Small intestine (tissue), 7 donors: Measurements from ENCODE around the gene GNAT1. TPM values are rescaled to one million over a fixed set of nuclear protein-coding genes. Genes with fewer than 3 reads are reported as not detected.

Source experiments
- DNase-seq, 2 donors: peaks; one replicate each; pipeline versions ENCODE4 v3.0.0 to v3.0.0-alpha.2; 2013
- FAIRE-seq: peaks from 2 replicates; lab custom pipeline; 2012; peaks lifted over from hg19 to GRCh38; lab: Jason Lieb, UNC
- H3K27ac ChIP-seq, 3 donors: one replicate each; pipeline ENCODE4 v1.5.1; 2013; ENCODE audit warnings: low read length in 2 of 3, mild to moderate bottlenecking in 2 of 3, control low read depth in 1 of 3, inconsistent platforms in 1 of 3, low read depth in 1 of 3, moderate library complexity in 1 of 3
- H3K27me3 ChIP-seq, 3 donors: one replicate each; pipeline ENCODE4 v1.6.1; 2013; ENCODE audit warnings: low read length in 3 of 3, inconsistent platforms in 1 of 3; ENCODE audit not compliant: control insufficient read depth in 3 of 3, insufficient read depth in 3 of 3
- H3K36me3 ChIP-seq, 3 donors: one replicate each; pipeline ENCODE4 v1.6.1; 2013; ENCODE audit warnings: low read length in 3 of 3, inconsistent platforms in 1 of 3, low read depth in 1 of 3, mild to moderate bottlenecking in 1 of 3, moderate library complexity in 1 of 3; ENCODE audit not compliant: control insufficient read depth in 3 of 3, insufficient read depth in 2 of 3
- H3K4me1 ChIP-seq, 3 donors: one replicate each; pipeline ENCODE4 v1.6.1; 2013; ENCODE audit warnings: low read length in 2 of 3, inconsistent platforms in 1 of 3, low read depth in 1 of 3, mild to moderate bottlenecking in 1 of 3, moderate library complexity in 1 of 3; ENCODE audit not compliant: control insufficient read depth in 3 of 3, insufficient read depth in 2 of 3
- H3K4me3 ChIP-seq, 3 donors: one replicate each; pipeline ENCODE4 v1.5.1; 2013; ENCODE audit warnings: low read length in 3 of 3, control low read depth in 1 of 3, inconsistent platforms in 1 of 3, low read depth in 1 of 3, mild to moderate bottlenecking in 1 of 3, moderate library complexity in 1 of 3
- H3K9me3 ChIP-seq, 2 donors: one replicate each; pipeline ENCODE4 v1.6.1; 2013; ENCODE audit warnings: low read depth in 1 of 2, low read length in 1 of 2; ENCODE audit not compliant: control insufficient read depth in 2 of 2, insufficient read depth in 1 of 2
- WGBS, 3 donors: extraction: QIAGEN DNeasy Blood & Tissue Kit; methylation state at CpG; one replicate each; pipeline ENCODE4 v1.1.7; 2013; 5-methylcytosine and 5-hydroxymethylcytosine counted together
- polyA plus RNA-seq, 4 donors: library from polyadenylated mRNA; stranded (reverse) in 3 of 4; unstranded in 1 of 4; fragments of 200-250 nt in 3 of 4; fragments of 120-200 nt in 1 of 4; gene quantifications; one replicate each; pipeline versions ENCODE4 v1.2.1 to v1.2.3, GENCODE V29; 2013
- donor health status: healthy with polysubstance abuse.
- donor health status: control.
- donor health status: control.
- donor health status: Bipolar disorder and iron deficiency.
- donor health status: healthy.

GNAT1 gene
- polyA plus RNA-seq, 4 donors = not detected

DNA sequence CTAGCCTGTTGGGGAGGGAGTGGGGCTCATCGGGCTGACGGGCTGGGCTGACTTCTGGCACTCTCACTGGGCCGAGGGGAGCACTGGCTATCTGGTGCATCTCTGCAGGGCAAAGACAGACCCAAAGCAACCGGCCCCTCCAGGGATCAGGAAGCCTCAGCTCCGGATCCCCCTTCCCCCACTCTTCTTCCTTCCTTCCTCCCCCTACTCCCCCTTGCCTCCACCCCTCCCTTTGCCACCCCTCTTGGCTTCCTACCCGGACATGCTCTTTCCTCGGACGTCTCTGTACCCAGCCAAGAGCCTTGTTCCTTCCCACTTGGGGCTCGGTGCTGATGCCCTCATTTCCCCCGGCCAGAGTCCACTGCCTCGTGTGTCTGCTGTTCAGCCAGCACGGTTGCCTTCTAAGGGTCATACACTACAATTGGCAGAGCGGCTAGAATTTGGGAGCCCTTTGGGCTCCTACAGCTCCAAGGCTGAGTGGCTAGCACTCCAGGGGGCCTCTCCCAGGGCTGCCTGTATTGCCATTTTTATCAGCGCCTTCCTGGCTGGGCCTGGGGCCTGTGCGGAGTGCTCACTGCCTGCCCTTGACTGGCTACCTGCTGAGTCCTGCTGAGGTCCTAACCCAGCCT, 25.4 kb upstream of the GNAT1 start:
- no peak overlapping the region for H3K4me3 ChIP-seq
- H3K4me1 ChIP-seq = peaks cover 6 to 39% (median 9%) of the 10 kb centered on the region in 3 donors
- H3K27ac ChIP-seq = peak overlapping the region; percentile 33 to 76 (median 56)
- DNase-seq (peak; percentile 56 to 90), FAIRE-seq (no peak)
- no peaks in the 10 kb centered on the region for H3K9me3 ChIP-seq
- H3K36me3 ChIP-seq = peaks cover 0 to 32% (median 0%) of the 10 kb centered on the region in 3 donors
- WGBS, 3 donors = 8 to 27% (median 25%) methylated on average over 14 to 15 of the region's 15 CpGs
- peaks cover 0 to 46% (median 0%) of the 10 kb centered on the region in 3 donors for H3K27me3 ChIP-seq

GRCh38 chr3:50166620-50167019, 24.8 kb upstream of the GNAT1 start:
- Histone ChIP-seq H3K36me3 (peaks cover 0 to 29% (median 0%) of the 10 kb centered on the region in 3 donors), H3K27ac (peak overlapping the region; percentile 33 to 76 (median 56)), H3K9me3 (no peaks in the 10 kb centered on the region), H3K4me1 (peaks cover 7 to 42% (median 11%) of the 10 kb centered on the region in 3 donors), H3K27me3 (peaks cover 0 to 43% (median 0%) of the 10 kb centered on the region in 3 donors), H3K4me3 (no peak overlapping the region)
- FAIRE-seq (no peak), DNase-seq (no peak)
- WGBS, 3 donors = 52 to 65% (median 56%) methylated on average over 6 of the region's 6 CpGs

GRCh38 chr3:50167069-50167840, 24.2 kb upstream of the GNAT1 start:
- Histone ChIP-seq H3K36me3 (peaks cover 0 to 26% (median 0%) of the 10 kb centered on the region in 3 donors), H3K4me3 (no peak overlapping the region), H3K27me3 (peaks cover 0 to 43% (median 0%) of the 10 kb centered on the region in 3 donors), H3K4me1 (peaks cover 9 to 43% (median 14%) of the 10 kb centered on the region in 3 donors), H3K9me3 (no peaks in the 10 kb centered on the region), H3K27ac (peak overlapping the region in 1 of 3 donors; percentile 76)
- DNase-seq = peak in 1 of 2 donors; percentile 81
- no peak for FAIRE-seq
- WGBS, 3 donors = 25 to 45% (median 34%) methylated on average over 15 to 16 of the region's 16 CpGs

DNA sequence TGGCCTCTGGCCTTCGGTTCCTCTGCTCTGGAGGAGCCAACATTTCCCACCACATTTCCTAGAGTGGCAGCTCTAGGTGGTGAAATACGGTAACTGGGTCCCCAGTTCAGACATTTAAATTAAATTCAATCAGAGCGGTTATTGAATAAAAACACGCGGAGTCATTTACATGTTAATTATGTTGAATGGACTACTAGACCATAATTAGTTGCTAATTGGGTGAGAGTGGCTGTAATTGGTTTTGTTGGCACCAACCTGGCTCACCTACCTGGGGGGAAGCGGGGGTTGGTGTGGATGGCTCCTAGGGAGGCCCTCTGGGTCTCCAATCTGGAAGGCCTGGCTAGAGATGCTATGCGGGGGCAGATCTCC, 23.6 kb upstream of the GNAT1 start:
- 84 to 85% (median 84%) methylated on average over 7 of the region's 7 CpGs for WGBS, 3 donors

DNA sequence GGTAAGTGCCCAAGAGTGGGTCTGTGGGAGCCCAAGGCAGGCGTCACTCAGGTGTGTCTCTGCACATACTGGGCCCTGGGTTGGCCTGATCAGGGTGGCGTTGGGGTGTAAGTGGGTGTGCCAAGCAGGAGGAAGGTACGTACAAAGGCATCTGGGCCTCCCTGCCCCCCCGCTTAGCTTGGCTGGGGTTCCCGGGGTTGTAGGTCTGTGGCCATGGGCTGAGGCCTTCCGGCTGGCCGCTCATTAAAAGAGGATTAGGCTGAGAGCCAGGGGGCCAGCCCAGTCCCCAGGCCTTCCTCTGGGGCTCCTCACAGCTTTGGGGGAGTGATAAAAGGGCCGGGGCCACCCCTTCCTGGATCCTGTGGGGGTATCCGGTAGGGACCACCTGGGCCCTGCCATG, 23.0 kb upstream of the GNAT1 start:
- Histone ChIP-seq H3K9me3 (no peaks in the 10 kb centered on the region), H3K4me3 (no peak overlapping the region), H3K27ac (peak overlapping the region in 1 of 3 donors; percentile 76), H3K4me1 (peaks cover 13 to 40% (median 14%) of the 10 kb centered on the region in 3 donors), H3K36me3 (peaks cover 0 to 19% (median 0%) of the 10 kb centered on the region in 3 donors), H3K27me3 (peaks cover 0 to 42% (median 0%) of the 10 kb centered on the region in 3 donors)
- FAIRE-seq (no peak), DNase-seq (no peak)
- WGBS, 3 donors = 34 to 43% (median 42%) methylated on average over 9 of the region's 9 CpGs

More for the DNA sequence above, 23.6 kb upstream of the GNAT1 start:
- DNase-seq = no peak
- no peak for FAIRE-seq
- peaks cover 0 to 24% (median 0%) of the 10 kb centered on the region in 3 donors for H3K36me3 ChIP-seq
- peak overlapping the region in 1 of 3 donors; percentile 76 for H3K27ac ChIP-seq
- peaks cover 13 to 43% (median 14%) of the 10 kb centered on the region in 3 donors for H3K4me1 ChIP-seq
- peaks cover 0 to 47% (median 0%) of the 10 kb centered on the region in 3 donors for H3K27me3 ChIP-seq
- no peak overlapping the region for H3K4me3 ChIP-seq
- no peaks in the 10 kb centered on the region for H3K9me3 ChIP-seq

GRCh38 chr3:50168791-50169190, 22.6 kb upstream of the GNAT1 start:
- Histone ChIP-seq H3K27ac (peak overlapping the region in 1 of 3 donors; percentile 75), H3K4me3 (no peak overlapping the region), H3K4me1 (peaks cover 13 to 37% (median 14%) of the 10 kb centered on the region in 3 donors), H3K27me3 (peaks cover 0 to 42% (median 0%) of the 10 kb centered on the region in 3 donors), H3K36me3 (peaks cover 0 to 18% (median 0%) of the 10 kb centered on the region in 3 donors), H3K9me3 (no peaks in the 10 kb centered on the region)
- no peak for FAIRE-seq
- DNase-seq = no peak
- 83 to 88% (median 84%) methylated on average over 6 of the region's 6 CpGs for WGBS, 3 donors

- peaks cover 13 to 32% (median 14%) of the 10 kb centered on the region in 3 donors for H3K4me1 ChIP-seq
Observed at GRCh38 chr3:50169232-50169832, 22.1 kb upstream of the GNAT1 start.

DNA sequence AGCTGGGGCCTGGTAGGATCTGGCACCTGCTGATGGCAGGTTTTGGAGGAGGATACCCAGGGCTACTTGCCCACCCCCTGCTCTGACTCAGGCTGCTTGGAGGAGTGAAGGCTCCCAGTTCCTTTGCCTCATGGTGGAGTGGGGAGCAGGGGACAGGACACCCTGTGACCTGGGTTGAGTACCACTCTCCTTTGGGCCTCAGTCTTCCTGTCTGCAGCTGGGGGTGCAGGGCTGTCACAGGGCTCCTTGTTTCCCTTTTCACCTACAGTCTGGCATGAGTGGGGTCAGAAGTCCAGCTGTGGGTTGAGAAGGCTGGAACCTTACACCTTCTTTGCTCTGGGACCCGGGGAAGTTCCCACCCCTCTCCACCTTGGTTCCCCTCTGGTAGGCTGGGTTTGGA, 21.6 kb upstream of the GNAT1 start:
- WGBS, 3 donors = 43 to 78% (median 46%) methylated on average over 1 of the region's 1 CpG
- Histone ChIP-seq H3K36me3 (peaks cover 0 to 27% (median 0%) of the 10 kb centered on the region in 3 donors), H3K4me1 (peaks cover 13 to 27% (median 14%) of the 10 kb centered on the region in 3 donors), H3K9me3 (no peaks in the 10 kb centered on the region), H3K27me3 (peaks cover 0 to 36% (median 0%) of the 10 kb centered on the region in 3 donors), H3K4me3 (no peak overlapping the region), H3K27ac (peak overlapping the region in 1 of 3 donors; percentile 75)
- DNase-seq = no peak
- no peak for FAIRE-seq

More at GRCh38 chr3:50169232-50169832, 22.1 kb upstream of the GNAT1 start:
- FAIRE-seq (no peak), DNase-seq (no peak)
- H3K27me3 ChIP-seq = peaks cover 0 to 40% (median 0%) of the 10 kb centered on the region in 3 donors
- WGBS, 3 donors = 38 to 68% (median 50%) methylated on average over 11 of the region's 11 CpGs
- H3K9me3 ChIP-seq = no peaks in the 10 kb centered on the region
- H3K27ac ChIP-seq = peak overlapping the region in 1 of 3 donors; percentile 75
- peaks cover 0 to 23% (median 0%) of the 10 kb centered on the region in 3 donors for H3K36me3 ChIP-seq
- H3K4me3 ChIP-seq = no peak overlapping the region
